ENCODE measurements around the gene STYXL1. TPM values are rescaled to one million over a fixed set of nuclear protein-coding genes. Genes with fewer than 3 reads are reported as not detected.

Gene STYXL1
- total RNA-seq, 4 donors from 2014 or later = 10.0 to 31.5 (median 17.3) TPM

DNA sequence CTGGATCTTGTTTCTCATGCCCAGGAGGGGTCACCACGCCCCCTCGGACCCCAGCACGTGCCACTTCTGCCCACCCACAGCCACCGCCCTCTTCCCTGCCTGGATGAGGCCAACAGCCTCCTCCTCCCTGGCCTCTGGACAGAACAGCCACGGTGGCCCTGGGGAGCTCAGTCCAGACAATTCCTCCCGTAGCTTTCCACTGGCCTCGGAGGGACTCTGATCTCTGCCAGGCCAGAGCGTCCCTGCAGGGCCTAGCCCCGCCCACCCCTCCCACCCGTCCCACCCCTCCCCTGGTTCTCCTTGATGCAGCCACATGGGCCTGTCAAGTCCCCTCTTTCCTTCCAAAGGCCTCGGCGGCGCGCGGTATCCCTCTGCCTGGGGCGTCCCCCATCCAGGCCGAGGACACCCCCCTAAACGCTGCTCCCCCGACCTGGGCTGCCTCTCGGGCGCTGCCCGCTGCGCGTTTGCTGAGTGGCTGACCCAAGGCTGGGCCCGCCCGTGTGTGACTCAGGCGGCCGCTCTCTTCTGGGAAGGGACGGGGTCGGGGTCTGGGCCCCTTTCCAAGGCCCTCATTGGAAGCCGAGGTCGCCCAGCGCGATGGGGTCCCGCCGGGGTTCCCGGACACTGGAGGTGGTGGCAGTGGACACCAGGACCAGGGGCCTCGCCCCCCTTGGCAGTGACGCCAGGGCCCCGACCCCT, 54.0 kb downstream of the STYXL1 start:
- no peaks in the 10 kb centered on the region for H3K36me3 ChIP-seq
- ATAC-seq = peak; percentile 51 to 55

DNA sequence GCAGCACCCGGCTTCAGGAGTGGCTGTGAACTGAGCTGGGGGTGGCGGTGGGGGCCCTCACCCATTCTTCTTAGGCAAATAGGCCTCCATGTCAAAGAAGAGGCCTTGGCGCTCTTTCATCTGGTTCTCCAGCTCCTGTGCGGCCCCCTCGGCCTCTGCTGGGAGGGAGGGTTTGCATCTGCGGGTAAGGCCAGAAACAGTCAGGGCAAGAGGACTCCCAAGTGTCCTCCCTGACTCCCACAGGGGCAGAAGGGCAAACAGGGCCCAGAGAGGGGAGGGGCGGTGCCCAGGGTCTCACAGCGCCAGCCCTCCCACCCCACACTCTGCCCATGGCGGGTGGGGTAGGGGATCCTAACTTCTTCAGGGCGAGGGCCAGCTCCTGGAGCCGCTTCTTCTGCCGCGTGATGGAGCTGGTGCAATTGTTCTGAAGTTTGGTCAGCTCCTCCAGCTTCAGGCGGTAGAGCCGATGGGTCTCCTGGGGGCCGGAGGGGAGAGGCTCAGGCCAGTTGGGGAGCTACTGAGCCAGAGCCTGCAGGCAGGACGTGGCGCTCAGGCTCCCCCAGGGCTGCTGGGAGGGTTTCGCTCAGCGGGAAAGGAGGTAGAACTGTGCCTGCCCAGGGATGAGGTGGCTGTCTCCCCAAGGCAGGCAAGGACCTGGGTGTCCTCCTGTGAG, 55.6 kb downstream of the STYXL1 start:
- ATAC-seq = no peak
- Histone ChIP-seq H3K4me1 (peaks cover 37 to 50% of the 10 kb centered on the region in 2 donors), H3K4me3 (no peak overlapping the region), H3K9me3 (no peaks in the 10 kb centered on the region), H3K27ac (peak overlapping the region; percentile 94 to 99 (median 98)), H3K27me3 (no peaks in the 10 kb centered on the region), H3K36me3 (peaks cover 0 to 6% of the 10 kb centered on the region in 2 donors)
- intact Hi-C loops (cut with DNase I; ENCODE audit: low total_unique reads) (loop anchor here (2.0 kb wide), 1 partner anchor 23 kb away; no protein-coding TSS in a partner anchor), in situ Hi-C loops (cut with MboI; ENCODE audit: low sequenced_read_pairs in 4 of 4) (loop anchor here in 1 of 4 donors (10.0 kb wide), 1 partner anchor 77 kb away; the partner anchor contains the start of gene POR)
- peak in 1 of 2 donors; percentile 48 for DNase-seq
- TF ChIP-seq, protein P1, sequence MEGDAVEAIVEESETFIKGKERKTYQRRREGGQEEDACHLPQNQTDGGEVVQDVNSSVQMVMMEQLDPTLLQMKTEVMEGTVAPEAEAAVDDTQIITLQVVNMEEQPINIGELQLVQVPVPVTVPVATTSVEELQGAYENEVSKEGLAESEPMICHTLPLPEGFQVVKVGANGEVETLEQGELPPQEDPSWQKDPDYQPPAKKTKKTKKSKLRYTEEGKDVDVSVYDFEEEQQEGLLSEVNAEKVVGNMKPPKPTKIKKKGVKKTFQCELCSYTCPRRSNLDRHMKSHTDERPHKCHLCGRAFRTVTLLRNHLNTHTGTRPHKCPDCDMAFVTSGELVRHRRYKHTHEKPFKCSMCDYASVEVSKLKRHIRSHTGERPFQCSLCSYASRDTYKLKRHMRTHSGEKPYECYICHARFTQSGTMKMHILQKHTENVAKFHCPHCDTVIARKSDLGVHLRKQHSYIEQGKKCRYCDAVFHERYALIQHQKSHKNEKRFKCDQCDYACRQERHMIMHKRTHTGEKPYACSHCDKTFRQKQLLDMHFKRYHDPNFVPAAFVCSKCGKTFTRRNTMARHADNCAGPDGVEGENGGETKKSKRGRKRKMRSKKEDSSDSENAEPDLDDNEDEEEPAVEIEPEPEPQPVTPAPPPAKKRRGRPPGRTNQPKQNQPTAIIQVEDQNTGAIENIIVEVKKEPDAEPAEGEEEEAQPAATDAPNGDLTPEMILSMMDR (IDR thresholded peaks at IDR 0.05 in 4 of 5, conservative IDR thresholded peaks at IDR 0.05 in 1 of 5) = no peak
- no peak for TF ChIP-seq POLR2A (IDR thresholded peaks at IDR 0.05)

More for the DNA sequence above, 54.0 kb downstream of the STYXL1 start:
- H3K9me3 ChIP-seq = no peaks in the 10 kb centered on the region
- in situ Hi-C loops (cut with MboI; ENCODE audit: low sequenced_read_pairs in 4 of 4) (loop anchor here in 1 of 4 donors (10.0 kb wide), 1 partner anchor 79 kb away; the partner anchor contains the start of gene POR), intact Hi-C loops (cut with DNase I; ENCODE audit: low total_unique reads) (loop anchor here (1.0 to 2.0 kb wide), 4 partner anchors 25 to 115 kb away; partner anchors contain the start of genes MDH2, POR and RHBDD2)
- H3K4me1 ChIP-seq = peaks cover 37 to 50% of the 10 kb centered on the region in 2 donors
- peak overlapping the region; percentile 70 to 99 (median 82) for H3K4me3 ChIP-seq
- H3K27ac ChIP-seq = peak overlapping the region; percentile 94 to 99 (median 98)
- peak; percentile 62 to 77 for DNase-seq
- TF ChIP-seq, protein P1 (IDR thresholded peaks at IDR 0.05 in 4 of 5, conservative IDR thresholded peaks at IDR 0.05 in 1 of 5) = no peak
- no peak for TF ChIP-seq POLR2A (IDR thresholded peaks at IDR 0.05)
- no peaks in the 10 kb centered on the region for H3K27me3 ChIP-seq

GRCh38 chr7:75991531-75992082, 56.2 kb downstream of the STYXL1 start:
- TF ChIP-seq, protein P1 (IDR thresholded peaks at IDR 0.05 in 4 of 5, conservative IDR thresholded peaks at IDR 0.05 in 1 of 5) = no peak
- TF ChIP-seq POLR2A (IDR thresholded peaks at IDR 0.05) = no peak
- Histone ChIP-seq H3K27ac (peak overlapping the region; percentile 94 to 99 (median 98)), H3K4me3 (no peak overlapping the region), H3K4me1 (peaks cover 37 to 50% of the 10 kb centered on the region in 2 donors), H3K27me3 (no peaks in the 10 kb centered on the region), H3K36me3 (peaks cover 0 to 12% of the 10 kb centered on the region in 2 donors), H3K9me3 (no peaks in the 10 kb centered on the region)
- intact Hi-C loops (cut with DNase I; ENCODE audit: low total_unique reads) = loop anchor here (2.0 kb wide), 1 partner anchor 23 kb away; no protein-coding TSS in a partner anchor
- ATAC-seq (no peak), DNase-seq (no peak)
- in situ Hi-C loops (cut with MboI; ENCODE audit: low sequenced_read_pairs in 4 of 4) = loop anchor here in 1 of 4 donors (10.0 kb wide), 1 partner anchor 77 kb away; the partner anchor contains the start of gene POR

DNA sequence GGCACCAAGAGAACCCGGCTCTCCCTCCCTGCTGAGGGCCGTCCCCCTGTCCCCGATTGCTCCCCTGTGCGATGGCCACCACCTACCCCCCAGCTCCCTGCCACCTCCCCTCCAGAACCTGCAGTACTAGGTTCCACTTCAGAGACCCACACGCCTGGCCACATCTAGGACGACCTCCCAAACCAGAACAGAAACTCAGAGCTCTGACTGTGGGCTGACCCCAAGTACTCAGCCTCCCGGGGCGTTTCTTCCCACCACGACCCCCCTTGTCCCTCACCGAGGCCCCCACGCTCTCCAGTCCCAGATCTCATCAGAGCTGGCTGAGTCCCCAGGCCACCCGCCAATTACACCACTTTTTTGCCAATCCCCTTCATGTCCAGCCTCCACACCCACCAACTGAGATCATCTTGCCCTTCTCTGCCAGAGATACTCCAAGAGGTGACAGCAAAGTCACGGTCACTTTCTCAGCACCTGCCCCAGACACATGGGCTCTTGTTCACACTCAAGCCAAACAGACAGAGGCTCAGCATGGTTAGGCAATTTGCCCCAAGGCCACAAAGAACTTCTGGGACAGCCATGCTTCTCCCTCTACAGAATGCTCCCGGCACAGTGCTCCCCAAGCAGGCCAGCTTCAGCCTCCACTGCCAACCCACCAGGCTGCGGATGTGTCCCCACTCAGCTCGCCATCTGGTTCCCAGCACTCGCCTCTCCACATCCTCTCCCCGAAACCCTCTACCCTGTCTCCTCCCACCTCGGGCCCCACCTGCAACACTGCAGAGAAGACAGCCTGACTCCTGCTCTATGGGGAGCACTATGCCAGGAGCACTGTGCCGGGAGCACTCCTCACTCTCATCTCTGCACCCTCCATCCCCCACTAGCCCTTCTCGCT, 58.1 kb downstream of the STYXL1 start:
- peak overlapping the region; percentile 94 to 99 (median 98) for H3K27ac ChIP-seq
- in situ Hi-C loops (cut with MboI; ENCODE audit: low sequenced_read_pairs in 4 of 4) (loop anchor here in 1 of 4 donors (10.0 kb wide), 1 partner anchor 75 kb away; the partner anchor contains the start of gene POR), intact Hi-C loops (cut with DNase I; ENCODE audit: low total_unique reads) (no loop called here)
- H3K9me3 ChIP-seq = no peaks in the 10 kb centered on the region
- TF ChIP-seq POLR2A (IDR thresholded peaks at IDR 0.05) = peak in 1 of 2 donors; percentile 36
- TF ChIP-seq, protein P1 (IDR thresholded peaks at IDR 0.05 in 4 of 5, conservative IDR thresholded peaks at IDR 0.05 in 1 of 5) = no peak
- peak; percentile 48 to 53 for ATAC-seq
- H3K4me3 ChIP-seq = peak overlapping the region in 2 of 4 donors; percentile 10 to 19
- no peaks in the 10 kb centered on the region for H3K27me3 ChIP-seq
- H3K4me1 ChIP-seq = peaks cover 29 to 44% of the 10 kb centered on the region in 2 donors
- peaks cover 0 to 31% of the 10 kb centered on the region in 2 donors for H3K36me3 ChIP-seq
- DNase-seq = peak; percentile 72 to 88

All from gastrocnemius medialis (tissue), 4 donors.